Frontal cortex (tissue), 4 donors: ENCODE data around the gene SPTLC1. TPM values are rescaled to one million over a fixed set of nuclear protein-coding genes. Genes with fewer than 3 reads are reported as not detected.
"Not testable (repeated sequence)": the region's sequence is repeated elsewhere in the genome, so short reads cannot be mapped to it uniquely, and the experiment has no call there.

Experiments
- DNase-seq, 2 donors: peaks; one replicate each; pipeline ENCODE4 v3.0.0; 2012; ENCODE audit warnings: low spot score in 2 of 2
- FAIRE-seq: peaks from 2 replicates; lab custom pipeline; 2012; peaks lifted over from hg19 to GRCh38; lab: Jason Lieb, UNC
- total RNA-seq: library from RNA; depleted of rRNA; stranded (reverse); fragments of >200 nt; gene quantifications from one replicate; pipeline ENCODE4 v1.2.3, GENCODE V29; 2014
- donor health status: control.
- donor health status: control.
- donor health status: control.

Gene SPTLC1
- total RNA-seq, 1 donor from 2014 or later: 81.9 TPM

DNA sequence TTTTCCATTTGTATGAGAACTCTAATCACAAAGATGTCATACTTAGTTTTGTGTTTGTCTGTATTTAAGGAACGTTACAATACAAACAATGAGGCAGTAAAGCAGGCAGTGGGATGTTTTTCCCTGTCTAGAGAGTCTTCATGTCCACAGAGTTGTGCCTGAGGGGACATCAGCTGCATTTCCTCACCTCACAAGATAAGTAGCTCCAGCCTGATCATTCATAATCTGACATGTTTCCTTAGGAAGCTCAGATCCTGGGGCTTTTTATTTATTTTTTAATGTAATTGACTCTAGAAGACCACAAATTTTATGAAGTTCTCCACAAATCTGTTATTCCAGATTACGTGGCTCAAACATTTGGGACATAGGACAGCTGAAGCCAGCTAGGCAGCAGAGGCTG, 78.5 kb downstream of the SPTLC1 start:
- FAIRE-seq (no peak), DNase-seq (no peak)

DNA sequence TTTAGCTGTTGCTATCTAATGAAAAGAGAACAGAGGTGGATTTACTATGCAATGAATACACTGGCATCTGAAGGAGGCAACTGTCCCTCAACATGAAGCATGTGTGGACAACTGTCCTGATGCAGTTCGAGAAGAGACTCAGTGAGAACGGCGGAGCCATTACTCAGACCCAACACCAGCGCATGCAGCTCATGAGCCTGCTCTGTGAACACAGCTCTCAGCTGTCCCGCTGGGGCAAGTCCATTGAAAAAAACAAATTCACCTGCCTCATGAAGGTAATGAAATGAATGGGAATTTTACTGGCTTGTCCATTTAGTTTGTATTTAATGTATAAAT, 78.8 kb downstream of the SPTLC1 start:
- FAIRE-seq: no peak
- DNase-seq: no peak

GRCh38 chr9:92035687-92036410, 79.4 kb downstream of the SPTLC1 start:
- FAIRE-seq: no peak
- DNase-seq: no peak

DNA sequence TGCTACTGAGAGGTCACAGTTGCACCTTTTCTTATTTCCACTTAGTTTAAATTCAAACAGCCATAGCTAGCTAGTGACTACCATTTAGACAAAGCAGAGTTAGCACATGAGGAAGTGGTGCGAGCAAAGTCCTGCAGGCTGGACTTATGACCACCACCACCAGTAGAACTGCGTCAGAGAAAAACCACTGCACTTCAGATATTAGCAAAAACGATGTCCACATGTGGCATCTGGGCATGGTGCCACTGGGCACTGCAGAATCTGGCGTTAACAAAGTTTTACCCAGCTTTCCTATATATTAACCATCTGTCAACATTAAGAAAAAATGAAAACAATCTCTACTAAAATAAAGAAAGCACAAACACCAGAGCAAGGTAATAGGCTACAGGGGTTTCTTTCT, 80.1 kb downstream of the SPTLC1 start:
- DNase-seq (no peak), FAIRE-seq (no peak)

DNA sequence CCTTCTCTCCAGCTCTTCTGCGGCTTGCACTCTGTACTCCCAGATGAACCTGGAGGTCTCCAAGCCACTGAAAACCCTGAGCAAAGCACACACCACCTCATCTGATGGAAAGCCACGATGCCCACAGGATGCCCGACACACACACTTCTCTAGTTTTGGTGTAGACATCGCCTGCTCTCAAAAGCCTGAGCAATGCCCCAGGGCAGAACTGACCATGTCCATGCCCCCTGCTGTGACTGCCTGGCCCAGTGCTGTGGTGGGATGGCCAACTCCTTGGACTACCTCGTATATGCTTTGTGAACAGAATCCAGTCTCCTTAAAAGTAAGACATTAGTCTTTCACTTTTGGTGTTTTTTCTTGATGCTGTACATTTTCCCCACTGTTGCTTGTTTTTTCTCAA, 81.2 kb downstream of the SPTLC1 start:
- FAIRE-seq: no peak
- DNase-seq: no peak

GRCh38 chr9:92033307-92033706, 81.9 kb downstream of the SPTLC1 start:
- DNase-seq: no peak
- no peak for FAIRE-seq

- FAIRE-seq (no peak), DNase-seq (no peak)
Measured at GRCh38 chr9:92032891-92033290, 82.3 kb downstream of the SPTLC1 start.

GRCh38 chr9:92030367-92030766, 84.8 kb downstream of the SPTLC1 start:
- DNase-seq: no peak
- no peak for FAIRE-seq

DNA sequence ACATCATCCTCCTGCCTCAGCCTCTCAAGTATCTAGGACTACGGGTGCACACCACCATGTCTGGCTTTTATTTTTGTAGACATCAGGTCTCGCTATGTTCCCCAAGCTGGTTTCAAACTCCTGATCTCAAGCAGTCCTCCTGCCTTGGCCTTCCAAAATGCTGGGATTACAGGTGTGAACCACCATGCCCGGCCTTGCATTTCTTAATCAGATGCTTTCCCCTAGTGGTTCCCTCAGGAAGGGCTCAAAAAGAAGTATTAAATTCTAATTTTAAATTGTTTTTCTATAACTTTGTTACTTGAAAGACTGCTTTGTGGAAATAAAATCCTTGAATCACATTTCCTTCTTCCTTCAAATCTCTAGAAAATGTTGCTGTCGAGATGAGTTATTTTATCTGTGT, 85.7 kb downstream of the SPTLC1 start:
- FAIRE-seq: no peak
- DNase-seq: no peak

GRCh38 chr9:92026206-92027002, 88.8 kb downstream of the SPTLC1 start:
- FAIRE-seq (no peak), DNase-seq (no peak)

- DNase-seq, FAIRE-seq: not testable (repeated sequence)
Measured at GRCh38 chr9:92021785-92022541, 93.2 kb downstream of the SPTLC1 start.

DNA sequence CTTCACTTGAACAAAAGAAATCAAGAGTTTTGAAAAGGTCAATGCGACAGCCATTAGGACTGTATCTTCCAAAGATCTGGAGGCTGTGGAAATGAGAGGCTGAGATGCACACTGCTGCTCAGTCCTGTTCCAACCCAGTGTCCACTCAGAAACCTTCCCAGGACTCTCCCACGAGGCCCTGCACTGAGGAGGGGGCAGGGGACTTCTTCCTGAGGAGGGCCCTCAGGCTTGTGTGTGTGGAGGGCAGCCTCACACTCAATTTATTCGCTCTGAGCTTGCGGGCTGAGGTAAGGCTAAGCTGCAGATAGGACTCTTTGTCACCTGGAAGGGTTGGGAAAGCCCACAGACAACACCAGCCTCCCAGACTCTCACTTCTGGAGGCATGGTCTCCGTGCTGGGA, 95.6 kb downstream of the SPTLC1 start:
- DNase-seq (no peak), FAIRE-seq (no peak)

- FAIRE-seq (no peak), DNase-seq (no peak)
Measured at GRCh38 chr9:92010705-92011536, 104.3 kb downstream of the SPTLC1 start.

DNA sequence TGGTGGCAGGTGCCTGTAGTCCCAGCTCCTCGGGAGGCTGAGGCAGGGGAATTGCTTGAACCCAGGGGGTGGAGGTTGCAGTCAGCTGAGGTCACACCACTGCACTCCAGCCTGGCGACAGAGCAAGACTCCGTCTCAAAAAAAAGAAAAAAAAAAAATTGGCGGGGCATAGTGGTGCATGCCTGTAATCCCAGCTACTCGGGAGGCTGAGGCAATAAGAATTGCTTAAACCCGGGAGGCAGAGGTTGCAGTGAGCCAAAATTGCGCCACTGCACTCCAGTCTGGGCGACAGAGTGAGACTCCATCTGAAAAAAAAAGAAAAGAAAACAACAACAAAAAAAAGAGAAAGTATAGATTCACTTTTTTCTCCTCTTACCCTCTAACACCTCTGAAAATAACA, 105.0 kb downstream of the SPTLC1 start:
- DNase-seq, FAIRE-seq: not testable (repeated sequence)

GRCh38 chr9:92008041-92008440, 107.2 kb downstream of the SPTLC1 start:
- FAIRE-seq (no peak), DNase-seq (no peak)

- DNase-seq (no peak), FAIRE-seq (no peak)
Measured at GRCh38 chr9:92004045-92004392, 111.2 kb downstream of the SPTLC1 start.

GRCh38 chr9:92003308-92004044, 111.7 kb downstream of the SPTLC1 start:
- DNase-seq (no peak), FAIRE-seq (no peak)

GRCh38 chr9:92001948-92002347, 113.3 kb downstream of the SPTLC1 start:
- not testable (repeated sequence) for FAIRE-seq, DNase-seq

GRCh38 chr9:92001244-92001643, 114.0 kb downstream of the SPTLC1 start:
- FAIRE-seq (no peak), DNase-seq (no peak)
